HFF-Myc (cell line): Measurements from ENCODE around the gene DNAH14.
"Not testable (repeated sequence)": the region's sequence is repeated elsewhere in the genome, so short reads cannot be mapped to it uniquely, and the experiment has no call there.

ENCODE experiments used
- DNase-seq: peaks from one replicate; pipeline ENCODE4 v3.0.0-alpha.2; 2011; ENCODE audit warnings: low read depth; ENCODE audit errors: extremely low read depth
- H3K4me3 ChIP-seq: replicated peaks from 2 replicates; pipeline ENCODE4 v1.5.1; 2011; ENCODE audit warnings: low read depth, mild to moderate bottlenecking, control low read depth, low read length
- TF ChIP-seq, protein P1 (sequence below): IDR thresholded peaks from 2 replicates; pipeline ENCODE4 v1.5.1; 2012; ENCODE audit warnings: mild to moderate bottlenecking, low read depth, low read length, control low read depth; ENCODE audit errors: missing control alignments

The DNAH14 gene

DNA sequence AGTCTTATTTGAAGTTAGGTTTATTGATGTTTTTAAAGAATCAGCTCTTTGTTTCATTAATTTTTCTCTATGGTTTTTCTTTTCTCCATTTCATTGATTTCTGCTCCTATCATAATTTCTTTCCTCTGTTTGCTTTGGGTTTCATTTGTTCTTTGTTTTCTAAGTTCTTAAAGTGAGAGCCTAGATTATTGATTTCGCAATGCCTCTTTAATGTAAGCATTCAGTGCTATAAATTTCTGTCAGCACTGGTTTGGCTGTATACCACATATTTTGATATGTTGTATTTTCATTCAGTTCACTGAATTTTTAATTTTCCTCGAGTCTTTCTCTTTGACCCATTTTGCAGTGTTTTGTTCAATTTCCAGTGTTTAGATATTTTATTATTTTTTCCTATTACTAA lies 68.7 kb downstream of the DNAH14 start:
- TF ChIP-seq, protein P1, sequence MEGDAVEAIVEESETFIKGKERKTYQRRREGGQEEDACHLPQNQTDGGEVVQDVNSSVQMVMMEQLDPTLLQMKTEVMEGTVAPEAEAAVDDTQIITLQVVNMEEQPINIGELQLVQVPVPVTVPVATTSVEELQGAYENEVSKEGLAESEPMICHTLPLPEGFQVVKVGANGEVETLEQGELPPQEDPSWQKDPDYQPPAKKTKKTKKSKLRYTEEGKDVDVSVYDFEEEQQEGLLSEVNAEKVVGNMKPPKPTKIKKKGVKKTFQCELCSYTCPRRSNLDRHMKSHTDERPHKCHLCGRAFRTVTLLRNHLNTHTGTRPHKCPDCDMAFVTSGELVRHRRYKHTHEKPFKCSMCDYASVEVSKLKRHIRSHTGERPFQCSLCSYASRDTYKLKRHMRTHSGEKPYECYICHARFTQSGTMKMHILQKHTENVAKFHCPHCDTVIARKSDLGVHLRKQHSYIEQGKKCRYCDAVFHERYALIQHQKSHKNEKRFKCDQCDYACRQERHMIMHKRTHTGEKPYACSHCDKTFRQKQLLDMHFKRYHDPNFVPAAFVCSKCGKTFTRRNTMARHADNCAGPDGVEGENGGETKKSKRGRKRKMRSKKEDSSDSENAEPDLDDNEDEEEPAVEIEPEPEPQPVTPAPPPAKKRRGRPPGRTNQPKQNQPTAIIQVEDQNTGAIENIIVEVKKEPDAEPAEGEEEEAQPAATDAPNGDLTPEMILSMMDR, result no peak
- no peak for DNase-seq

GRCh38 chr1:225004396-225004795 lies 74.9 kb downstream of the DNAH14 start:
- no peak overlapping the region for H3K4me3 ChIP-seq
- no peak for DNase-seq
- TF ChIP-seq, protein P1, result peak; percentile 37

More for the DNA sequence above, 68.7 kb downstream of the DNAH14 start:
- no peak overlapping the region for H3K4me3 ChIP-seq

DNA sequence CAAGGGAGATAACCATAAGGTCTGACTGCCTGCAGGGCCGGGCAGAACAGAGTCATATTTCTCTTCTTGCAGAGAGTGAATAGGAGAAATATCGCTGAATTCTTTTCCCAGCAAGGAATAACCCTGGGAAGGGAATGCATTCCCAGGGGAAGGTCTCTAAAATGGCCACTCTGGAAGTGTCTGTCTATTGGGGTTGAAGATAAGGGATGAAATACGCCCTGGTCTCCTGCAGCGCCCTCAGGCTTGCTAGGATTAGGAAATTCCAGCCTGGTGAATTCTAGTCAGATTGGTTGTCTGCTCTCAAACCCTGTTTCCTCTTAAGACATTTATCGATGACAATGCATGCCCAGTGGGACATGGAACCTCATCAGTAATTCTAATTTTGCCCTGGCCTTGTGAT lies 76.9 kb downstream of the DNAH14 start:
- not testable (repeated sequence) for H3K4me3 ChIP-seq, DNase-seq

DNA sequence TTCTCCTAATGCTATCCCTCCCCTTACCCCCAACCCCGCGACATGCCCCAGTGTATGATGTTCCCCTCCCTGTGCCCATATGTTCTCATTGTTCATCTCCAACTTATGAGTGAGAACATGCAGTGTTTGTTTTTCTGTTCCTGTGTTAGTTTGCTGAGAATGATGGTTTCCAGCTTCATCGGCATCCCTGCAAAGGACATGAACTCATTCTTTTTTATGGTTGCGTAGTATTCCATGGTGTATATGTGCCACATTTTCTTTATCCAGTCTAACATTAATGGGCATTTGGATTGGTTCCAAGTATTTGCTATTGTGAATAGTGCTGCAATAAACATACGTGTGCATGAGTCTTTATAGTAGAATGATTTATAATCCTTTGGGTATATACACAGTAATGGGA lies 78.6 kb downstream of the DNAH14 start:
- not testable (repeated sequence) for H3K4me3 ChIP-seq, DNase-seq

DNA sequence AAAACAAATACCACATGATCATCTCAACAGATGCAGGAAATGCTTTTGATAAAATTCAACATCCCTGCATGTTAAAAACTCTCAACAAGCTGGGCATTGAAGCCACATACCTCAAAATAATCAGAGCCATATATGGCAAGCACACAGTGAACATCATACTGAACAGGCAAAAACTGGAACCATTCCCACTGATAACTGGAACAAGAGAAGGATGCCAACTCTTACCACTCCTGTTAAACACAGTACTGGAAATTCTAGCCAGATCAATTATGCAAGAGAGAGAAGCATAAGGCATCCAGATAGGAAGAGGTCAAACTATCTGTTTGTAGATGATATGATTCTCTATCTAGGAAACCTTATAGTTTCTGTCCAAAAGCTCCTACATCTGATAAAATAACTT lies 91.6 kb downstream of the DNAH14 start:
- no peak for DNase-seq
- TF ChIP-seq, protein P1, result no peak
- no peak overlapping the region for H3K4me3 ChIP-seq

- no peak for DNase-seq
- no peak overlapping the region for H3K4me3 ChIP-seq
- TF ChIP-seq, protein P1, result no peak
Measured at GRCh38 chr1:225026701-225027100, 97.2 kb downstream of the DNAH14 start.

- H3K4me3 ChIP-seq, DNase-seq: not testable (repeated sequence)
Measured at GRCh38 chr1:225036441-225036840, 107.0 kb downstream of the DNAH14 start.

GRCh38 chr1:225042263-225042662 lies 112.8 kb downstream of the DNAH14 start:
- TF ChIP-seq, protein P1, result no peak
- no peak overlapping the region for H3K4me3 ChIP-seq
- DNase-seq, result no peak

- H3K4me3 ChIP-seq, result no peak overlapping the region
- TF ChIP-seq, protein P1, result no peak
- no peak for DNase-seq
Measured at GRCh38 chr1:225044258-225044657, 114.8 kb downstream of the DNAH14 start.
